Lower leg skin (tissue), 4 donors: ENCODE results near the gene MCTP1. TPM values are rescaled to one million over a fixed set of nuclear protein-coding genes. Genes with fewer than 3 reads are reported as not detected.

Experiments used
- DNase-seq, 2 donors: peaks; one replicate each; pipeline ENCODE4 v3.0.0-alpha.2; 2019; ENCODE audit warnings: low spot score in 2 of 2
- H3K4me3 ChIP-seq: fragments of 200-600 bp; sonication (generic); 2 replicates; pipeline ENCODE4 v1.5.1; 2017; ENCODE audit warnings: mild to moderate bottlenecking, low read depth; ENCODE audit not compliant: poor library complexity, severe bottlenecking
- CTCF ChIP-seq, 3 donors: fragments of 450-650 bp; IDR thresholded peaks; one replicate each; pipeline ENCODE4 v1.5.1; 2016; ENCODE audit warnings: antibody characterized with exemption in 3 of 3, mild to moderate bottlenecking in 3 of 3, moderate library complexity in 2 of 3
- POLR2A ChIP-seq, 2 donors: fragments of 450-650 bp; IDR thresholded peaks; one replicate each; pipeline ENCODE4 v1.6.1; 2016 to 2017; ENCODE audit warnings: antibody characterized with exemption in 2 of 2, mild to moderate bottlenecking in 1 of 2, moderate library complexity in 1 of 2
- WGBS, 2 donors: methylation state at CpG; one replicate each; pipeline ENCODE4 v1.1.5; 2018; 5-methylcytosine and 5-hydroxymethylcytosine counted together
- intact Hi-C: fragments of 100-400 bp; cut with DNase I; formaldehyde crosslinking; loops from one replicate; pipeline ENCODE4 v1.15.0; 2023; ENCODE audit warnings: low total_unique reads
- total RNA-seq, 4 donors: library from RNA; depleted of rRNA; stranded (reverse); fragments of >200 nt; gene quantifications; one replicate each; pipeline ENCODE4 v1.1.0, GENCODE V29; 2016

MCTP1 gene
- total RNA-seq, 4 donors from 2014 or later: 6.3 to 36.5 (median 9.8) TPM

GRCh38 chr5:95251185-95251584 is 33.7 kb downstream of the MCTP1 start:
- no peak overlapping the region for H3K4me3 ChIP-seq
- intact Hi-C loops: no loop called here
- no peak for DNase-seq
- TF ChIP-seq CTCF (IDR thresholded peaks at IDR 0.05): no peak
- no peak for TF ChIP-seq POLR2A (IDR thresholded peaks at IDR 0.05)
- WGBS, 2 donors: 63 to 73% methylated on average over 3 of the region's 3 CpGs

- intact Hi-C loops: no loop called here
- no peak overlapping the region for H3K4me3 ChIP-seq
- no peak for DNase-seq
- TF ChIP-seq POLR2A (IDR thresholded peaks at IDR 0.05) (no peak), CTCF (IDR thresholded peaks at IDR 0.05) (no peak)
- 62 to 79% methylated on average over 5 to 8 of the region's 8 CpGs for WGBS, 2 donors
Observed at GRCh38 chr5:95244479-95244878, 40.4 kb downstream of the MCTP1 start.

- WGBS, 2 donors: 65 to 67% methylated on average over 3 of the region's 3 CpGs
- intact Hi-C loops: no loop called here
Observed at GRCh38 chr5:95241635-95242034, 43.3 kb downstream of the MCTP1 start.

GRCh38 chr5:95241161-95241560 is 43.7 kb downstream of the MCTP1 start:
- TF ChIP-seq POLR2A (IDR thresholded peaks at IDR 0.05) (no peak), CTCF (IDR thresholded peaks at IDR 0.05) (no peak)

More at GRCh38 chr5:95241635-95242034, 43.3 kb downstream of the MCTP1 start:
- TF ChIP-seq CTCF (IDR thresholded peaks at IDR 0.05) (no peak), POLR2A (IDR thresholded peaks at IDR 0.05) (no peak)
- DNase-seq: no peak
- no peak overlapping the region for H3K4me3 ChIP-seq

GRCh38 chr5:95238560-95239325 is 46.2 kb downstream of the MCTP1 start:
- intact Hi-C loops: no loop called here
- no peak overlapping the region for H3K4me3 ChIP-seq
- no peak for DNase-seq
- TF ChIP-seq POLR2A (IDR thresholded peaks at IDR 0.05): no peak
- no peak for TF ChIP-seq CTCF (IDR thresholded peaks at IDR 0.05)
- WGBS, 2 donors: 44 to 51% methylated on average over 10 of the region's 10 CpGs

More at GRCh38 chr5:95241161-95241560, 43.7 kb downstream of the MCTP1 start:
- no peak overlapping the region for H3K4me3 ChIP-seq
- intact Hi-C loops: no loop called here
- DNase-seq: no peak

GRCh38 chr5:95237324-95237723 is 47.6 kb downstream of the MCTP1 start:
- intact Hi-C loops: no loop called here

More at GRCh38 chr5:95237324-95237723, 47.6 kb downstream of the MCTP1 start:
- TF ChIP-seq POLR2A (IDR thresholded peaks at IDR 0.05) (no peak), CTCF (IDR thresholded peaks at IDR 0.05) (no peak)
- no peak for DNase-seq
- no peak overlapping the region for H3K4me3 ChIP-seq
- WGBS, 2 donors: 88 to 90% methylated on average over 5 of the region's 5 CpGs
